ENCODE data around the gene PARD6B.
A peak's percentile ranks its signal among the peaks of the same experiment; 100 is the strongest.

GRCh38 chr20:50794846-50795634 is 63.7 kb downstream of the PARD6B start, which contains the start of gene BCAS4:
- TF ChIP-seq EZH2 (IDR thresholded peaks at IDR 0.05): no peak
- peak; percentile 68 for TF ChIP-seq POLR2AphosphoS5 (IDR thresholded peaks at IDR 0.05; ENCODE audit: low read depth, low read length)
- peak; percentile 53 to 78 (median 71) for TF ChIP-seq CTCF (IDR thresholded peaks at IDR 0.05 in 2 of 3, conservative IDR thresholded peaks at IDR 0.05 in 1 of 3; ENCODE audit: borderline replicate concordance in 1 of 3, insufficient read depth in 1 of 3, low read depth in 2 of 3, low read length in 2 of 3)
- TF ChIP-seq TCF7L2 (IDR thresholded peaks at IDR 0.05; ENCODE audit: borderline replicate concordance, extremely low read depth, insufficient read depth, insufficient read length): peak; percentile 48
- peak; percentile 97 for TF ChIP-seq EGR1 (IDR thresholded peaks at IDR 0.05; ENCODE audit: low read depth)
- TF ChIP-seq POLR2A (IDR thresholded peaks at IDR 0.05; ENCODE audit: borderline replicate concordance, extremely low read depth, insufficient read depth, insufficient read length): no peak
- TF ChIP-seq CEBPB (IDR thresholded peaks at IDR 0.05; ENCODE audit: low read depth): no peak
- TF ChIP-seq RAD21 (IDR thresholded peaks at IDR 0.05; ENCODE audit: low read depth): peak; percentile 64
- TF ChIP-seq MAX (IDR thresholded peaks at IDR 0.05): 0 out of 2 replicates have a peak, but pooled peaks have one; percentile 8
- no peak for TF ChIP-seq ATF3 (IDR thresholded peaks at IDR 0.05)
- no peak for TF ChIP-seq REST (IDR thresholded peaks at IDR 0.05; ENCODE audit: low read depth)

Data from HCT116 (cell line).